Activated gamma-delta T cell treated with Interleukin-2 at 50 U/mL for 16 hours (primary cell): Measurements from ENCODE around the gene FREM1.

Experiments used
- DNase-seq: peaks from one replicate; pipeline ENCODE4 v3.0.0-alpha.2; 2020

The FREM1 gene

DNA sequence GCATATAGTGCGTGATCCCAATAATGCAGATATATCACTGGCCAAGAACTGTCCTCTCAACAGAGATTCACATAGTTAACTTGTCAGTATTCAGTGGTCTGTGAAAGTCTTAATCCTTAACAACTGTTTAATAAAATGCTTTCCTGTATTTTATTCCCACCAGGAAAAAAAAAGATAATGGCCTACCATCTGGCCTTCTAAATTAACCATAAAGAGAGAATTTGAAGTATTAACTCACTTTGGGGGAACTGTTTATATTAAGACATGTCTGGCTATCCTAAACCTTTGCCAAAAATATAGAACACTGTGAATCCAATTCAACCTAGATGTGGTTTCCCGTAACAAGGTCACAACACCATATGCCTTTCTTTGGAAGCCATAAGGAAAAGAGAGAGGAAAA is 818 bp upstream of the FREM1 start:
- DNase-seq, result no peak

DNA sequence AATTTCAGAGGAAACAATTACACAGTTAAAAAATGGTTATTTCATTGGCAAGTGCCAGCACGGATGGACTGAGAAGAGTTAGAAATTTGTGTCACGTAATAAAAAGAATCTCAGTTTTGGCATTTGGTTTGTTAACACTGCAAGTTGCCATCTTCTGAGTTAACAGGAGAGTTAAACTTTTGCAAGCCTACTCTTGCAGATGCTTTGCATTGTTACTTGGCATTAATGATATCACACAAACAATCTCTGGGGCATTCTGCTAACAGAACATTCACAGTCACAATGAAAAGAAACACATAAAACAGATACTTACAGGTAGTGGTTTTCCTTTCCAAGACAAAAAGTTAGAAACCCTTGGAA is 647 bp downstream of the FREM1 start:
- DNase-seq, result no peak

DNA sequence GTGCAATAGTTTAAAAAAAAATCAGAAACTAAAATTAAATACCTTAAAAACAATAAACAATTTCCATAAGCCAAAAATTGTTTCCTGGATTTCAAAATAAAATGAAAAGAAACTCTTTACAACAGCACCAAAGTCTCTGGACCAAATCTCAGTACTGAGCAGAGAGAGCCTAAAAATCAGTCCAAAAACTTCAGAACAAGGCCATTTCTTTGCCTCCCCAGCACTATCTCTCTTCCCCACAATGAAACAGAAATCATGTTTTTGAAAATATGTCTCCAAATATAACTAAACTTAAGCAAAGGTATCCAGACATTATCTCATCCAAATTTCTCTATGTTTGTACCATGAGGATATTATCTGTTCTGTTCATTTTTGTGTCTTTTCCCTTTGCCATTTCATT is 1.0 kb downstream of the FREM1 start:
- no peak for DNase-seq

DNA sequence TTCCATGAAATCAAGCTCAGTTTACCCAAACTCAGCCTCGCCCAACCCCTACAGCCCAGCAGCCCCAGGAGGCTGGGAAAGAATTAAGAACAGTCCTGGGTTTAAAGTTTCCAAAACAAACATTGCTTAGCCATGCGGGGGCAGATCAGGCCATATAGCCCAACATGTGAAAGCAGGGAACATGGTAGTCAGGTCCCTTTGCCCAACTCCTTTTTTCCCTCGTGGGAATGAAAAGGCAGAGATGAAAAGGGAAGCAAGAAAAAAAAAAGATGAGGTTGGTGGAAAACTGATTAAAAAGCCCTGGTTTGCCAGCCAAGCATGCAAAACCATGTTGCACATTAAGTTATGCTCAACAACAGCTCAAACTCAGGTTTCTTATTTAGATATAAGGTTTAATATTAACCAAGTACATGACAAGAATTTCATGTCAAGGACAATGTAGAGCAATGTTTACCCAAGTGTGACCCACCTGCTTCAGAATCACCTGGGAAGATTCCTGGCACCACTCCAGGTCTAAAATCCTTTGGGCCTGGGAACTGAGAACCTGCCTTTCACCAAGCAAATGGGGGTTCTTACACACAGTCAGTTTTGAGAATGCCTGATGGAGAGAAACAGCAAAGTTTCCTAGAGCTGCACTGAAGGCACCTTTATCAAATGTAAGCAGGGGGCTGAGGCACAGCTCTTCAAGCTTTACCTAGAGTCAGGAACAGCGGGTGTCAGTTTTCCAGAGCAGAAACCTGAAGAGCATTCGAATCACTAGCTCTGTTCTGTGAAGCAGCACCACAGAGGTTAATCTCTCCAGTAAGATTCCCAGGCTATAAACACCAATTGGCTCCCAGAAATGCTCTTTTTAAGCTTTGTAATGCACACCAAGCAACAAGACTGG is 1.7 kb downstream of the FREM1 start:
- no peak for DNase-seq

DNA sequence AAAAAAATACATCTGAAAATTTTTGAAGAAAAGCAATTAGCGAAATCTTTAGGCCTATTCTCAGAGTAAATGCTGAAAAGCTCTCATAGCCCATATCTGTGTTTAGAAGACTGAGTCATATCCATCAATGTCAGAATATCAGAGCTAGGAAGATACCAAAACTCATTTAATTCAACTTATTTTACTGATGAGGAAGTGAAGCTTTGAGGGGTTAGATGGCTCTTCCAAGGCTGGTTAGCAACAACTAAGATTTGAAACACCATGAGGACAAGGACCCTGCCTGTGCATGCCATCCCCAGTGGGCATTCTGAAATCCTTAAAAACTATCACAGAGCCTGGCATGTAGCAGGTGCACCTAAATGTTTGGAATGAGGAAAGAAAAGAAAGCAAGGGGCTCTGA is 2.5 kb downstream of the FREM1 start:
- no peak for DNase-seq

DNA sequence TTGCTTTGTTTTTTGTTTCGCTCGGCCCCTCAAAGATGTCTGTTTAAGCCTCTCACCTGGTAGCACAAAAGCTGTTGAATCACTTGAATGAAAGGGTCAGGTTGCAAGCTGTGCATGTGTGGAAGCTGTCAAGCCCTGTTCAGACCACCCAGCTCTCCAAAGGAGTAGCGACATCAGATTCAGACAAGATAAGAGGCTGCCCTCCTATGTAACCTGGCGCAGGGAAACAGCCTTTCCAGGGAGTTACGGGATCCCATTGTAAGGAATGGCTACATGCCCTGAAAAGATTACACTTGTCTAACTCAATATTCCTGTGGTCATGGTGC is 2.9 kb downstream of the FREM1 start:
- DNase-seq, result no peak

DNA sequence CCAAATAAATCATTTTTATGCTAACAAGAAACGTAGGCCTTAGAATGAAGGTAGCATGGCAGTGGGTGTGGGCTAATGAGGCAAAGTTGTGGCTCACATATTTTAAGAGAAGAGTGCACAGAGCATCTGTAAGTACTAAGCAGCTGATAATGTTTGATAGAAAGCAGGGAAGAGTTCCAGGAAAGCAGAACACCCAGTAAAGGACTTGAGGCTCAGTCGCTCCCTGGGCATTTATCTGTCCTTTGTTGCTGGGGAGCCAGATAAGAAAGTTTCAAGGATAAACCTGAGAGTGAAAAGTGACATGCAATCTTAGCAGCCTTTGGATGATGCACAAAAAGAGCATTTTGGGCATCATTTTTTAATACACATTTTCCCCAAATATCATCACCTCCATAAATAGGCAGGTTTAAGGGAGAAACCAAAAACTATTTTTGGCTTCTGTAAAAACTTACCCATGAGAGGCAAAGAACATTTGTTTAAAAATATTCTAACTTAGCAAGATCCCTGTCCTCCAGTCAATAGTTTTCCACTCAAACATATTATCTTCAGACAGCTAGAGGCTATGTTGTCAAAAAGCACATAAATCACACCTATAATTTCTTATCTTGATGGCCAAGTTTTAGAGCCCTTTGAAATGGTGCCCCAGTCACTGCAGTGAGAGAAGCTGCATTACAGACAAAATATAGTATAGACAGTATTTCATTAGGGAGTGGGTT is 3.4 kb downstream of the FREM1 start:
- no peak for DNase-seq

DNA sequence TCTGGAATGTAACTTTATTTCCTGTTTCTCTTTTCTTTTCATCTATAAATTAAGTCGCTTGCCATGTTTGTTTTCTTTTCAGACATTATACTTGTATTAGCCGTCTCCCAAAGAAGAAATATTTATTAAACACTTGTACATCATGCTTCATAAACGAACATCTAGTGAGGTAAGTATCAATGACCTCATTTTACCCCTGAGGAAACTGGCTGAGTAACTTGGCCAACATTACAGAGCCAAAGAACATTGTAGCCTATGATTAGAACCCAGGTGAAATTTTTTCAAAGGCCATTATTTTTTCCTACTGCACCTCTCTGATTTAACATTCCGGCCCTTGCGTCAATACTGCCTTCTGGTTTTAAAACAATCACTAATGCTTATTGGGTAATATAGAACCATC is 4.2 kb downstream of the FREM1 start:
- DNase-seq, result no peak

DNA sequence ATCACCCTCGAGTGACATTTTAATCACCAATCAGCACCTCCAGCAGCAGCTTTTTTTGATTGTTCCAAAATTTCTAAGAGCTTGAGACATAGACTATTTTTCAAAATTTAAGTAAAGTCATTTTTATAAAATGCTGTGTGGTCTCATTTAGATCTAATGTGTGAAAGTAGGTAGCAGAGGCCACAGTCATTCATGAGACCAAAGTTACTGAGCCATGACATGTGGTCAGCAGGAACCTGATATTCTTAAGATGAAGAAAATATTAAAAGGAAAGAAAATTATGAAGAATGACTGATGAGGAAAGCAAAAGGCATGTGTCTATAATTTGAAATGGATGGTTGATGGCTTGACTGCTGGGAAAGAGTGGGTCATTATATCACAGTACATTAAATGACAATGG is 7.2 kb downstream of the FREM1 start:
- DNase-seq, result no peak

DNA sequence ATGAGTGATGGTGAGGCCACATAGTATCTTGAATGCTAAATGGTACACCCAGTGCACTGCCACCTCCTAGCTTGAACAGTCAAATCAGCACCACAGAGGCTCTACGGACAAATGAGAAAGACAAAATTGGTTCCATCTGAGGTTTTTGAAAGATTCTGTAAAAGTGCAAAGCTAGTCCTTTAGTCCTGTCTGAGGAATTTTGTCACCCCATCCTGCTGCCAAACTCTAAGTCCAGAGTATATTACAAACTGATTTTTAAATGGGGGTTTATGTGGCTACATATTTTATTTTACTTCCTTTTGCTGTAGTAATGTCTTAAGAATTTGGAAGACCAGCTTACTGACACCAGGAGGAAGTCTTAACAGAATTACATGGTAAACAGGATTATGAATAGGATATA is 7.7 kb downstream of the FREM1 start:
- no peak for DNase-seq

DNA sequence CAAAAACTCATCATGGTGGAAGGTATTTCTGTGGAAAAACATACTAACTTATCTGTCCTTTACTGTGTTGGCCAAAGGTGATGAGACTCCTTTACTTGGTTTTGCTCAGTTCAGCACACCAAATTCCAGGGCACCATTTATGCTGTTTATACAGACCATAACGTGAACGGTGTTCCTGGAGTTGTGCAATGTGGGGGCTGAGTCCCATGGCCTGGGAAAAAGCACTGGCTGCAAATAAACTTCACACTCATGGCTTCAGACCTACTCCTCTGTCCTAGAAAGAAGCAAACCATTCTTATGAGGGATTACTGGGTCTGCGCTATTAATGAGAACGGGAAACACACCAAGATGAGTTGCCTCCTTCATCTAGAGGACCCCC is 10.4 kb downstream of the FREM1 start:
- no peak for DNase-seq

DNA sequence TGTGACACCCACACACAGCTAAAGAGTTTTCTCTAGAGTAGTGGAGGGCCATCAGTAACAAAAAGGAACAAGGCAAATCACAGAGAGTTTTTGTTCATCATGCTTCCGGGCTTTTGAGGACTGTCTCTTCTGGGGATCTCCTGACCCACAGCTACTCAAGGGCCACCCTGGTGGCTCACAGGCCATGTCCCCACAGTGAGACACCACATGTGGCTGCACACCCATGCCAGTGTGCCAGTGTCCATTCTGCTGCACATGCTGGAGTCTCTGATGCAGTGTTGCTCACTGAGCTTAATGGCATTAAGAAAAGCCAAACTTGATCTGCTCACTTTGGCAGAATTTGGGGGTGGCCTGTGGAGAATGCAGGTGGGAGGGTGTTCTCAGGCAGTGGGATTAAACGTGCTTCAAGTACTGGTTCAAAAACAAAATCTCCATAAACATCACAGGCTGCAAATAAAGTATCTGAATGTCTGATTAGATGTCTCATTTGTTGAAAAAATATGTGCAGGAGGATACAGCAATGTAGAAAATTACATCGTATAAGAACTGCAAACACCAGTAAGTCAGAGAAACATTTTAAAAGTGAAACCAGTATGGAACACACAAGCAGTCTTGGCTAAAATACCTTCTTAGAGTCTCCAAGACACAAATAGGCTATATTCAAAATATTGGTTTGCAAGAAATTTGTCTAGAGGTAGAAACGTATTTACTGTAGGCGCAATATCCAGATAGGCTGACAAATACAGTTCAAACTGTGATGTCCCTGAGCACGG is 11.0 kb downstream of the FREM1 start:
- no peak for DNase-seq

DNA sequence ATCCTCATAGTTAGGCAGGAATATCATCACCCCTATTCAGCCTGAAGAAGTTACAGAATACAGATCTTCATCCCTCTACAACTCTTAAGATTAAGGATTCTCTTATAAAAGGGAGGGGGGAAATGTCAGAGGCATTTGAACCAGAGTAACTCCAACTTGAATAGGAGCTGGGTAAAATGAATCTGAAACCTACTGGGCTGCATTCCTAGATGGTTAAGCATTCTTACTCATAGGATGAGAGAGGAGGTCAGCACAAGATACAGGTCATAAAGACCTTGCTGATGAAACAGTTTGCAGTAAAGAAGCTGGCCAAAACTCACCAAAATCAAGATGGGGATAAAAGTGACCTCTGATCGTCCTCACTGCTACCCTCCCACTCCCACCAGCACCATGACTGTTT is 14.4 kb downstream of the FREM1 start:
- no peak for DNase-seq

DNA sequence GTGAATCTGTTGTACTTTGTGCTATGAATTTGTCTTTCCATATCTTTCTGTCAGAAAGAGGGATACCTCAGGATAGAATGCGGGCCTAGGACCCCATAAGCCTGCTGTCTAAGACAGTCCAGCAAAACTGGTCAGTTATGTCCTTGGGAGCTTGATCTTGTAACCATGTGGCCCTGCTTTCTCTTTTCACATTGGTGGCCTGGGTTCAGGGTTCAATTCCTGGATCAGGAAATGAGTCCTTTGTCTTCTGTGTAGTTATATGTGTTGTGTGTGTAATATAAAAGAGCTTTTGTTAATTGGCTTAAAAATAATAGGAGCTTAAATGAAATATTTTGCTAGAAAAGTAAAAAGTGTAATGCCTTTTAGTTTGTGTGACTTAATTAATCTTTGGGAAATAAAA is 16.9 kb downstream of the FREM1 start:
- no peak for DNase-seq

DNA sequence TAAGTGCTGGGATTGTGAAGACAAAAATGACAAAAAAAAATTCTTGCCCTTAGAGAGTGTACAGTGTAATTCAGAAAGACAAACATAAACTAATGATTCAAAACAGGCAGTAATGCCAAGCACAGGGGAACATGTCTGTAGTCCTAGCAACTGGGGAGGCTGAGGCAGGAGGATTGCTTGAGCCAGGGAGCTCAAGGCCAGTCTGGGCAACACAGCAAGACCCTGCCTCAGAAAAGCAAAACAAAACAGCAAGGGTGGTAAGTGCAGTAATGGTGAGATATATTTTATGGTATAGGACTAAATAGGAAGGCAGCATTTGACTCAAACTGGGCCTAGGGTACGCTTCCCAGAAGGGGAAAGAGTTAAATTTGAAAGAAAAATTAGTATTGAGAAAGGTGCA is 18.9 kb downstream of the FREM1 start:
- DNase-seq, result no peak

DNA sequence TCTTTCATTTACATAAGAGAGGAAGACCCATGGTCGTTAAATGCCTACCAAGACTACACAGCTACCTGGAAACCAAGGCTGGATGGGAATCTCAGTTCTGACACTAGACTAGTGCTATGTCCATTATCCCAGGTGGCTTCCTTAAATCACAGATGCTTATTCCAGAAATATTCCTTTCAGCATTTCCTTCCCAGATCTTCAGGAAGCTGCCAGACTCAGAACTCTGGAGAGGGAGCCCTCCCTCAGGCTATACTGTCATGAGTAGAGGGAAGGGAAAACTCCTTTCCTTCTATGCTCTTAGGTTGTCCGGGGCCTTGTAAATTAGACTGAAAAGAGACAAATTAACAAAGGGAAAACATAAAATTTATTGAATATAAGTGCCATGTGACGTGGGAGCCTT is 20.8 kb downstream of the FREM1 start:
- DNase-seq, result no peak

DNA sequence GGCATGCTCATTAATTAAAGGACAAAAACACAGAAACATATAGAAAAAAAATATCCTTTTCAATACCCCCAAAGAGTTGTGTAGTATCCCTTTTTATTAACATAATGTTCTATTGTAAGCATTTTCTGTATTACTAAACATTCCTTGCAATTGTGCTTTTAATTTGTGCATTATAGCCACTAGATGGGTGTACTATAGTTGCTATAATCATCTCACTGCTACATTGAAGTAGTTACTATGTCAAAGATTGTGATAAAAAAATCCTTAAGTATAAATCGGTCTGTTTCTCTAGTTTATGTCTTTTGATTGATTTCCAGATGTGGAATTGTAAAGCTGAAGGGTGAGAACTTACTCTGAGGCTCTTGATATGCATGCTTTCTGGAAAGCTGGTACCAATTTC is 21.4 kb downstream of the FREM1 start:
- no peak for DNase-seq

DNA sequence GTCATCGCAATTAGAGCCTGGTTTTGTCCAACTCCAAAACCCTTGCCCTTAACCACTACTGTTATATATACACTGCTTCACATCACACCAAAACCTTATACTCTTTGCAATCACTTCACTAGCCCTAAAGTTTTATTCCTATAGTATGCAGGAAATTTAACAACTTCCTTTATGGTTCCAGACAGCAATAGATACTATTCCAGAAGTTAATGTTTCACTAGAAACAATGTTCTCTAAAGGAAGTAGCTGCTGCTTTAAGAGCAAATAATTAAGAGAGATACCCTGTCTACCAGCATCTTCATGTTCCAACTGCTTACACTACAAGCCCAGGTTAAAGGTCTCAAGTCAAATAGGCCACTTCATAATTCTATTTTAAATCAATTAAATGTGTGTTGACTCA is 22.0 kb downstream of the FREM1 start:
- no peak for DNase-seq

DNA sequence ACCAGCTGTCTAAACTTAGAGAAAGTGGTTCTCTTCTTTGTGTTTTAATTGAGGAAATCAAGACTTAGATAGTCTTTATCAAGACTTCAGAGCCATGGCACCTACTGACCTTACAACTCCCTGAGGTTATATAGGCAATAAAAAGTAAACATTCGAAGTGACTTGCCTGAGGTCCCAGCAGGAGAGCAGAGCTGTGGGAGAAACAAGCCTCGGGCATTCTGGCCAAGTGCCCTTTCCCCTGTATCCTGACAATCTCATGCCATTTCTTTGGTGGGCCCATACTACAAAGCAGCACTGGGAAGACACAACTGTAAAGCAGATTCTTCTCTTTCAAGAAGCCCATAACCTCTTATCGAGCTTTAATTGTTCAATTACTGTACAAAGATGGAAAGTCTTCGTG is 23.1 kb downstream of the FREM1 start:
- DNase-seq, result no peak

DNA sequence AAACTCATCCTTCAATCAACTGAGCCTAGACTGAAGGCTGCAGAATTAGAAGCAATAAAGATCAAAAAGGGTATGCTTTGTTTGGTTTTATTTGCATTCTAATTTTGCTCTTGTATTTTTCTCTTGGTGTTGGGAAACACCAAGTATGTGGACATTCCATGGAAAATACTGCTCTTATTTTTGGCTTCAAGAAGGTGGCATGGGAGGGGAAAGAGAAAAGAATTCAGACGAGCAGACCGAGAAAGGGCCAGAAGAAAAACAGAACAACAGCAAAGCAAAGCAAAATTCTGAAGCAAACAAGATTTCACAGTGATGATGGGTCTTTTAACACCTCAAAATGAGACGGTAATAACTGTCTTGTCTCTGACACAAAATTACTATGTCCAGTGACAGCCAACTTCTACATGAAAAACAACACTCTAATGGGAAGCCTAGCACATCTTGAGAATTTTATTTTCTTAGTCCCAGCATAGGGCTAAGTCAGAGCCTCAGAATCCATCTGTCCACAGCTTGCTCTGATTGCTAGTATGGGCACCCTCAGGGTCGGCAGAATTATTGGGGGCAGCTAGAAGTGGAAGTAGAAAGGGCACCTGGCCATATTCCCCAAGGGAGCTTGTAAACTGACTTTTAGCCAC is 26.8 kb downstream of the FREM1 start:
- DNase-seq, result no peak

DNA sequence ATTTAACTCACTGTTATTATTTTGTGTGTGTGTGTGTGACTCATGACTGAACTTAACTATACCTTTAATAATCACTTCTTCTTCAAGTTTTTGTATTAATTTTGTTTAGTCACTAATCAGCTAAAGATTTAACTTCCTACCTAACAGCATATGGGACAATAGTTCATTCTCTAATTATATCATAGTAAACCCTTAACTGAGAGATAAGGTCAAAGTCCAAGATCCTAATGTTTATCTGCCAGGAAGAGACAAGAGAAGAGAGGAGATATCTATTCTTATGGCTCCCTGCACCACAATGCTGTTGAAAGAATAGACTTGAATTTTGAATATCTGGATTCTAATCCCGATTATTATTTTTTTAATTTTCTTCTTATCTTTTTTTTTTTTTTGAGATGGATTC is 28.1 kb downstream of the FREM1 start:
- DNase-seq, result no peak

DNA sequence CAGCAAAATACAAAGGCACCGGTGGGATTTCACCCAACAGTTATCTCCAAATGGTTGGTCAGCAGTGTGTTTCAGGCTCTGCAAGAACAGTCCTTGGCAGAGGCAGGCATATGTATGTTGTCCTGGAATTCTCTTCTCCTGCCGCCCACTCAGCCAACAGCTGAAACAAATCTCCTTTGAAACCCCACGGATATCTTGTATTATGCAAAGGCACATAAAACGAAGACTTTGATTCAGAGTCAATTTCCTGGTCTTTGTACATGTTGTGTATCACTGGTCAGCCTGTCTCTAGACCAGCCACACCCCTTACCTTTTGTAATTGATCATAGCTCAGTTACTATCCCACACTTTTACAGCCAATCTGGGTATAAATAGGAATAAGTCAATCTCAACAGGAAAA is 29.2 kb downstream of the FREM1 start:
- no peak for DNase-seq

DNA sequence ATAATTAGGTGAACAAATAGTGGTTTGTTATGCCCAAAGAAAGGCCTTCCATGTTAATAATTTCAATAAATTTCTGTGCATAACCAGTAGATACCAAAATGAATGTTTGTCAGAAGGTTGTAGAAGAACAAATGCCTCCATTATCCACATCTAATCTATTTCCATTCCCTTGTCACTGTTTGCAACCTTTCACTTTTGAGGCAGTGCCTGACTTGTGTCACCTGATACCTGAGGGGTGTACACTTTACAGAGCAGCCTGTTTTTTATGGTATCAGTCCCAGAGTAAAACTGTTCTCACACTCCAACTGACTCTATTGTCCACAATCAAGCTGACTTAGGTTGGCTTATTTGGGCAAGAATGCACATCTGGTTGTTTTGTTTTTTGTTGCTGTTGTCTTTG is 40.1 kb downstream of the FREM1 start:
- DNase-seq, result no peak

DNA sequence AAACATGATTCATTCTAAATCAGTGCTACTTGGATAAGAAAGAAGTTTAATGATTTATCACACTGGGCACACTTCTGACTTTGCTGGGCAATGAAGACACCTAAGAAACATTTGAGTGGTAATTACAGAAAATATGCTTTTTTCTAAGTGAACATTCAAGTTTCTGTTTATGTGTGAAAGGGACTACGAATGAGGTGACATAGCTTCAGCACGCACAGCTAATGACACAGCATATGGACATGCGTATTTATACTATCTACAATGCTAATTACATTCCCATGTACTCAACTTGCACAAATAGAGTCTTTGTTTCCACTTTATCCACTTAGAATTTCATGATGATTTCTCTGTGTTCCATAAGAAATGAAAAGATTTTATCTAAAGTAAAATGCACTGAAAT is 40.6 kb downstream of the FREM1 start:
- no peak for DNase-seq
